ENCODE results near the gene CCDC89. TPM values are rescaled to one million over a fixed set of nuclear protein-coding genes. Genes with fewer than 3 reads are reported as not detected.
A peak's percentile ranks its signal among the peaks of the same experiment; 100 is the strongest.
"Not testable (repeated sequence)": the region's sequence is repeated elsewhere in the genome, so short reads cannot be mapped to it uniquely, and the experiment has no call there.

The CCDC89 gene
- total RNA-seq, 1 experiment from 2014 or later, result 10.7 TPM

GRCh38 chr11:85661972-85662664 lies 23.9 kb downstream of the CCDC89 start:
- in situ Hi-C loops (cut with HindIII; ENCODE audit: low sequenced_read_pairs), result no loop called here
- DNase-seq (ENCODE audit: low spot score), result no peak

DNA sequence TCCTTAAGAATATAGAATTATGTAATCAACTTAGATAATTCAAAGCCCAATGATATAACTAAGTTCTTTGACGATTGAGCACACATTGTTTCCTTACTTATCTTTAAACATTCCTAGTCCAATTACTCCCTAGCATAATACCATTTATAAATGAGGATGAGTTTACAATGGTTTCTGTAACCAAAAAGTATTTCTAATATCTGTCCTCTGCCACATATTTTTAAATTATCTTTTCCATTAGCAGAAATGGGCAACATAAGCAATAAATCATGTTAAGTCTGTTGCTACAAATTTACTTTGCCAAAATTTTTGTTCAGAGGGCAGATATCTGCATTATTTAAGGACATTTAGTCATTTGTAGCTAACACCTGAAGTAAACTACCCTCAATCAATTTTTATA lies 27.8 kb downstream of the CCDC89 start:
- in situ Hi-C loops (cut with HindIII; ENCODE audit: low sequenced_read_pairs), result no loop called here
- DNase-seq (ENCODE audit: low spot score), result no peak

DNA sequence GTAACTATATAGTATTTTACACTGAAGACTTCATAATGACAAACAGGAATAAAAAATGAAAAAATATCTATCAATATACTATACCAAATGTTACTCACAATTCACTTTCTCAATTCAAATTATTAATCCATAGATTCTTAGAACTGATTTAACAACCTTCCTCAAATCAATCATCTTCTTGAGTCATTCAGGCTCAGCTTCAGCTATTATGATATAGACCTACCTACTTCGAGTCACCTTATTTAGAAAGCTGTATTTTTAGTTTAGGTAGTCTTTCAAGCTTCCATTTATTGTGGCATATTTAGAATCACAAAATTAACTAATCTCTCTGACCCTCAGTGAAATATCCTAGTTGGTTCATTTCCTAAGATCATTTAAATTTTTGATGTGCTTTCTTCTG lies 29.2 kb downstream of the CCDC89 start:
- no peak for DNase-seq (ENCODE audit: low spot score)
- in situ Hi-C loops (cut with HindIII; ENCODE audit: low sequenced_read_pairs), result no loop called here

DNA sequence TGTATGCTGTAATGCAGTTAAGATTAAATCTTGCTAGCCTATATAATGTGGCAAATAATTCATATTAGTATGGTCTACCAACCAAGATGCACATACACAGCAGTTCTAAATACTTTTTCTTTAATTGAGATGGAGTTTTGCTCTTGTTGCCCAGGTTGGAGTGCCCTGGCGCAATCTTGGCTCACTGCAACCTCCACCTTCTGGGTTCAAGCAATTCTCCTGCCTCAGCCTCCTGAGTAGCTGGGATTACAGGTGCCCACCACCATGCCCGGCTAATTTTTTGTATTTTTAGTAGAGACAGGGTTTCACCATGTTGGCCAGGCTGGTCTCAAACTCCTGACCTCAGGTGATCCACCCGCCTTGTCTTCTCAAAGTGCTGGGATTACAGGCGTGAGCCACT lies 31.7 kb downstream of the CCDC89 start:
- DNase-seq (ENCODE audit: low spot score); in situ Hi-C loops (cut with HindIII; ENCODE audit: low sequenced_read_pairs): not testable (repeated sequence)

DNA sequence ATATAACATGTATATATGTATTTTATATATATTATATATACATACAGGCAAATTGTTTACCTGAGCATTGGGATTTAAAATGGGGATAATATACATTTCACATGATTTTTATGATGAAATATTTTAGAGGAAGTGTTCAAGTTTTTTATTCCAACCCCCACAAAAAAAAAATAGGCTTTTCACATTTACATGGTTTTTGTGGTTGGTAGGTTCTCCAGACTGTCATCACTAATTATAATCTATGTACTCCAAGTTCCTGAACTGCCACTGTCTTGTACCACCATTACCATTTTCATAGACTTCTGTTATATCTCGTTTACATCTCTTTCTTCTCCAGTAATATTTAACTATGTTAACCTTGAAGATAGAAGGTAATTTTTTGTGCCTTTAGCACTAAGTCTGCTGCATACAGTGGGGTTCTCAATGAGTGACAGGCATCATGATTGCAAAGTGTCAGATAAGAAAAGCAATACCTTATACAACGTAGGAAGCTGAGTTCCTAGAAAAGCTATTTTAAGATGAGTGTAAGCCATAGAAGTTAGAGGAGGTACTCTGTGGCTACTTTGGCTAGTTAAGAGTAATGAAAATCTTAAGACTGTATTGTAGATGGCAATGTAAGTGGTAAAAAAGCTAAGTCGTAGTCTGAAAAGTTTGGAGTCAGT lies 33.1 kb downstream of the CCDC89 start:
- in situ Hi-C loops (cut with HindIII; ENCODE audit: low sequenced_read_pairs), result no loop called here
- DNase-seq (ENCODE audit: low spot score), result no peak

DNA sequence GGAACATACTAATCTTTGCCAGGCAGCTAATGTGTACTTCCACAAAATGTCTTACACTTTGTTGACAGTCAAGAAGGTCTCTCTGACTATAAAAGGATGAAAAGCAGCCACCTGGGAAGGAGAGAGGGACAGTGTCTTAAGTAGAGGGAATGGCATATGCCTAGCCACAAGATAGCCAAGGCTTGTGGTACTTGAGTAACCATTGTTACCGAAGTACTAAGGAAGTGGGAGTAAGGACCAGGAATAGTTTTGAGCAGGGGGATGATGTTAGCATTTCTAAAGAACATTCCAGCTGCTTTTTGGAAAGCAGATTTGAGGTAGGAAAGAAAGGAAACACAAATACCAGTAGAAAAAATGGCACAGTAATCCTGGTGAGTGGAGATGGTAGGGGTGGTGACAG lies 34.9 kb downstream of the CCDC89 start:
- no peak for DNase-seq (ENCODE audit: low spot score)
- in situ Hi-C loops (cut with HindIII; ENCODE audit: low sequenced_read_pairs), result no loop called here

GRCh38 chr11:85647604-85648299 lies 38.2 kb downstream of the CCDC89 start, which contains the start of gene TMEM126A:
TSS of gene TMEM126A (plus strand) at chr11:85647967. CDS start at chr11:85650256, 2,289 bp downstream.
- in situ Hi-C loops (cut with HindIII; ENCODE audit: low sequenced_read_pairs), result no loop called here

DNA sequence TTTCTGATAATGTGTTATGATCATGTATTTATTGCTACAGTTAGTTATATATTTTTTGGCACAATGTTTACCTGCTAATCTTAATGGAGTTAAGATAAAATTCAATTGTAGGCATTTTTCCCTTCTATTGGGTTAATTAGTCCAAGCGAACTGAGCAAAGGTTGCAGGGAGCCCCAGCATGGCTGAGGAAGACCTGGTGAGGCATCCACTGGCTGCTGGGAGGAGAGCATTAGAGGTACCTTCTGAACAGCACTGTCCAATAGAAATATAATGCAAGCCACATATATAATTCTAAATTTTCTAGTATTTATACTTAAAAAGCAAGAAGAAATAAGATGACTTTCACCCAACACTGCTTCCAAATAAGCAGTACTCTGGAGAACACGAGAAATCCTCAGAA lies 38.9 kb downstream of the CCDC89 start:
- DNase-seq (ENCODE audit: low spot score), result no peak
- in situ Hi-C loops (cut with HindIII; ENCODE audit: low sequenced_read_pairs), result no loop called here

More at GRCh38 chr11:85647604-85648299, 38.2 kb downstream of the CCDC89 start, which contains the start of gene TMEM126A:
- peak; percentile 93 for DNase-seq (ENCODE audit: low spot score)

GRCh38 chr11:85643191-85643614 lies 42.8 kb downstream of the CCDC89 start:
- in situ Hi-C loops (cut with HindIII; ENCODE audit: low sequenced_read_pairs), result no loop called here

GRCh38 chr11:85634747-85635146 lies 51.2 kb downstream of the CCDC89 start:
- in situ Hi-C loops (cut with HindIII; ENCODE audit: low sequenced_read_pairs), result no loop called here
- DNase-seq (ENCODE audit: low spot score), result no peak

More at GRCh38 chr11:85643191-85643614, 42.8 kb downstream of the CCDC89 start:
- DNase-seq (ENCODE audit: low spot score), result no peak

Other genes with a start within 250 kb of the CCDC89 start
- 3.8 and 6.6 TPM in 2 replicates for gene DLG2, start 58.9 kb downstream of the CCDC89 start, total RNA-seq (2014; rRNA removed; shearing (Covaris generic))
- 124 and 163 TPM in 2 replicates for gene TMEM126B, start 57.6 kb downstream of the CCDC89 start, total RNA-seq (2014; rRNA removed; shearing (Covaris generic))
- 12.5 and 29.9 TPM in 2 replicates for gene TMEM126A, start 38.2 kb downstream of the CCDC89 start, total RNA-seq (2014; rRNA removed; shearing (Covaris generic))
- gene CREBZF, start 21.1 kb downstream of the CCDC89 start, total RNA-seq (2014; rRNA removed; shearing (Covaris generic)), result 28.1 and 33.9 TPM in 2 replicates
- gene SYTL2, start 124.9 kb upstream of the CCDC89 start, total RNA-seq (2014; rRNA removed; shearing (Covaris generic)), result 16.0 and 16.8 TPM in 2 replicates
- gene CCDC83, start 169.2 kb upstream of the CCDC89 start, total RNA-seq (2014; rRNA removed; shearing (Covaris generic)), result not detected in 2 replicates